ENCODE measurements around the gene REG1A.

GRCh38 chr2:79131687-79132086 lies 11.4 kb downstream of the REG1A start:
- no peak for TF ChIP-seq EZH2 (IDR thresholded peaks at IDR 0.05; ENCODE audit: insufficient read depth, poor library complexity, severe bottlenecking)
- no peak for TF ChIP-seq EZH2phosphoT487 (IDR thresholded peaks at IDR 0.05; ENCODE audit: insufficient read depth, low read depth)

All from GM23248 (cell line).